Erythroblast (primary cell): Measurements from ENCODE around the gene FASN.

ENCODE experiments used
- GATA1 ChIP-seq: IDR thresholded peaks from 2 replicates; pipeline ENCODE4 v1.6.1; 2011; ENCODE audit warnings: low read depth, mild to moderate bottlenecking, control low read depth, low read length, moderate library complexity
- POLR2A ChIP-seq: IDR thresholded peaks from 2 replicates; pipeline ENCODE4 v1.6.1; 2011; ENCODE audit warnings: mild to moderate bottlenecking, low read length

- no peak for TF ChIP-seq POLR2A
- no peak for TF ChIP-seq GATA1
These were observed 31.1 kb upstream of the FASN start for GRCh38 chr17:82129095-82129494.
